ENCODE results near the gene CERS2.
"Not testable (repeated sequence)": the region's sequence is repeated elsewhere in the genome, so short reads cannot be mapped to it uniquely, and the experiment has no call there.

Gene CERS2

GRCh38 chr1:150968491-150968890 lies 6.1 kb downstream of the CERS2 start:
- DNase-seq: no peak

GRCh38 chr1:150967936-150968335 lies 6.7 kb downstream of the CERS2 start:
- no peak for DNase-seq

GRCh38 chr1:150966011-150966410 lies 8.6 kb downstream of the CERS2 start:
- no peak for DNase-seq

GRCh38 chr1:150965605-150966004 lies 9.0 kb downstream of the CERS2 start:
- no peak for DNase-seq

- DNase-seq: no peak
These were observed 10.5 kb downstream of the CERS2 start for GRCh38 chr1:150964164-150964489.

- no peak for DNase-seq
These were observed 11.1 kb downstream of the CERS2 start for GRCh38 chr1:150963321-150964163.

- DNase-seq: no peak
These were observed 12.9 kb downstream of the CERS2 start for GRCh38 chr1:150961756-150962155.

GRCh38 chr1:150960646-150961045 lies 14.0 kb downstream of the CERS2 start:
- DNase-seq: no peak

GRCh38 chr1:150957666-150958065 lies 17.0 kb downstream of the CERS2 start:
- DNase-seq: no peak

- no peak for DNase-seq
These were observed 19.4 kb downstream of the CERS2 start for GRCh38 chr1:150955280-150955679.

GRCh38 chr1:150954708-150955107 lies 19.9 kb downstream of the CERS2 start:
- DNase-seq: no peak

GRCh38 chr1:150944856-150945255 lies 29.8 kb downstream of the CERS2 start:
- DNase-seq: no peak

- DNase-seq: no peak
These were observed 42.9 kb downstream of the CERS2 start for GRCh38 chr1:150931773-150932172.

- not testable (repeated sequence) for DNase-seq
These were observed 45.9 kb downstream of the CERS2 start for GRCh38 chr1:150928775-150929174.

GRCh38 chr1:150928286-150928685 lies 46.3 kb downstream of the CERS2 start:
- DNase-seq: no peak

- DNase-seq: no peak
These were observed 47.0 kb downstream of the CERS2 start for GRCh38 chr1:150927624-150928023.

GRCh38 chr1:150926097-150926741 lies 48.4 kb downstream of the CERS2 start, which contains the start of gene SETDB1:
SETDB1 (plus strand) TSS chr1:150926363; CDS start chr1:150927715, 1,352 bp downstream.
- peak; percentile 84 for DNase-seq

GRCh38 chr1:150925080-150925479 lies 49.6 kb downstream of the CERS2 start:
- DNase-seq: no peak

GRCh38 chr1:150922519-150922975 lies 52.1 kb downstream of the CERS2 start:
- peak; percentile 53 for DNase-seq

- DNase-seq: no peak
These were observed 57.2 kb downstream of the CERS2 start for GRCh38 chr1:150917387-150917786.
